K562 (cell line): Measurements from ENCODE around the gene CBFA2T2. TPM values are rescaled to one million over a fixed set of nuclear protein-coding genes. Genes with fewer than 3 reads are reported as not detected.

Experiments
- ATAC-seq: fragments of 200-7000 bp; cut with Tn5 transposase; 3 replicates; pipeline ENCODE4 v1.9.1; 2020; ENCODE audit warnings: moderate library complexity
- BruUV-seq: library from RNA; stranded (reverse); fragments of 400-500 nt; replicated peaks from 2 replicates; lab custom pipeline; 2021; lab: Mats Ljungman, UMichigan
- CTCF ChIA-PET: fragments of 300-600 bp; formaldehyde crosslinking; extraction: SDS; loops from one replicate; lab custom pipeline; 2021; ENCODE audit warnings: low intra/inter-chr PET ratio; lab: Yijun Ruan, JAX
- POLR2A ChIA-PET: fragments of 300-600, 350-650 bp; sonication (Branson Sonifier 250); formaldehyde crosslinking; extraction: SDS; loops from one replicate; lab custom pipeline; 2021; ENCODE audit warnings: antibody characterized with exemption, inconsistent platforms; lab: Yijun Ruan, JAX
- DNase-seq, 4 experiments: peaks; one replicate each; pipeline versions ENCODE4 v3.0.0 to v3.0.0-alpha.2; 2011 to 2018; ENCODE audit warnings: low spot score in 3 of 4, mixed read lengths in 3 of 4; ENCODE audit errors: extremely low read depth in 1 of 4
- FAIRE-seq: peaks from 2 replicates; lab custom pipeline; 2011; peaks lifted over from hg19 to GRCh38; lab: Jason Lieb, UNC
- H2AFZ ChIP-seq: 2 replicates; pipeline ENCODE4 v1.6.0; 2011; ENCODE audit warnings: low read depth, low read length, control low read depth, inconsistent platforms
- H3K27ac ChIP-seq: fragments of 200-600 bp; 3 replicates; pipeline ENCODE4 v1.8.0; 2011; ENCODE audit warnings: low read depth, mild to moderate bottlenecking, control low read depth, inconsistent platforms, low read length, moderate library complexity, mixed read lengths; ENCODE audit errors: extremely low read depth
- H3K27me3 ChIP-seq, 2 experiments: fragments of 300-600 bp in 1 of 2; 2 replicates in 1 of 2; 3 replicates in 1 of 2; pipeline versions ENCODE4 v1.6.0 to v1.8.0; 2011; ENCODE audit warnings: inconsistent platforms in 2 of 2, low read length in 2 of 2, mild to moderate bottlenecking in 1 of 2, mixed read lengths in 1 of 2, moderate library complexity in 1 of 2; ENCODE audit not compliant: control insufficient read depth in 2 of 2, insufficient read depth in 2 of 2
- H3K36me3 ChIP-seq: fragments of 300-600 bp; 3 replicates; pipeline ENCODE4 v1.8.0; 2011; ENCODE audit warnings: mild to moderate bottlenecking, low read length, inconsistent platforms; ENCODE audit not compliant: control insufficient read depth, insufficient read depth
- H3K4me1 ChIP-seq, 2 experiments: fragments of 200-600 bp in 1 of 2; replicated peaks in 1 of 2; 2 replicates in 1 of 2; 3 replicates in 1 of 2; pipeline versions ENCODE4 v1.5.1 to v1.8.0; 2011; ENCODE audit warnings: inconsistent platforms in 2 of 2, low read length in 2 of 2, mild to moderate bottlenecking in 1 of 2, mixed read lengths in 1 of 2, moderate library complexity in 1 of 2; ENCODE audit not compliant: control insufficient read depth in 2 of 2, insufficient read depth in 2 of 2
- H3K4me2 ChIP-seq: 2 replicates; pipeline ENCODE4 v1.6.1; 2011; ENCODE audit warnings: low read length, control low read depth, inconsistent platforms, mixed read lengths; ENCODE audit not compliant: insufficient read depth
- H3K4me3 ChIP-seq: fragments of 200-600 bp; sonication (generic), shearing (Covaris generic); 2 replicates; pipeline ENCODE4 v1.5.1; 2016; ENCODE audit warnings: control low read depth, inconsistent platforms
- H3K79me2 ChIP-seq: fragments of 200-600 bp; 3 replicates; pipeline ENCODE4 v1.8.0; 2011; ENCODE audit warnings: low read length, inconsistent platforms; ENCODE audit not compliant: control insufficient read depth, insufficient read depth
- H3K9ac ChIP-seq, 2 experiments: 2 replicates each; pipeline versions ENCODE4 v1.6.0 to v1.6.1; 2011; ENCODE audit warnings: low read depth in 2 of 2, low read length in 2 of 2, control low read depth in 1 of 2, inconsistent platforms in 1 of 2, mild to moderate bottlenecking in 1 of 2, mixed read lengths in 1 of 2; ENCODE audit not compliant: insufficient read depth in 1 of 2
- H3K9me1 ChIP-seq: one replicate; pipeline ENCODE4 v1.6.0; 2011; ENCODE audit warnings: inconsistent platforms, mild to moderate bottlenecking, low read length, moderate library complexity; ENCODE audit not compliant: control insufficient read depth, insufficient read depth
- H3K9me3 ChIP-seq: replicated peaks from 2 replicates; pipeline ENCODE4 v1.5.1; 2011; ENCODE audit warnings: low read depth, low read length, inconsistent platforms; ENCODE audit not compliant: control insufficient read depth, insufficient read depth
- H4K20me1 ChIP-seq: replicated peaks from 2 replicates; pipeline ENCODE4 v1.6.1; 2011; ENCODE audit warnings: low read length, inconsistent platforms, mixed read lengths; ENCODE audit not compliant: control insufficient read depth, insufficient read depth
- DACH1 ChIP-seq: fragments of 450-650 bp; IDR thresholded peaks from 2 replicates; pipeline ENCODE4 v1.6.1; 2018; ENCODE audit not compliant: partially characterized antibody
- E2F1 ChIP-seq: sonication (generic); formaldehyde crosslinking; IDR thresholded peaks from 2 replicates; pipeline ENCODE4 v1.8.1; 2023; ENCODE audit warnings: mild to moderate bottlenecking, missing genetic modification reagents, moderate library complexity
- MGA ChIP-seq: fragments of 450-650 bp; IDR thresholded peaks from 2 replicates; pipeline ENCODE4 v1.6.1; 2016; ENCODE audit warnings: mild to moderate bottlenecking, moderate library complexity
- TAF1 ChIP-seq: IDR thresholded peaks from 2 replicates; pipeline ENCODE4 v1.6.1; 2011; ENCODE audit warnings: mild to moderate bottlenecking, low read length, moderate library complexity; ENCODE audit not compliant: insufficient read depth, control insufficient read depth, severe bottlenecking; ENCODE audit errors: extremely low read depth
- ZNF41 ChIP-seq: fragments of 250-450 bp; sonication (Bioruptor Pico); conservative IDR thresholded peaks from 2 replicates; pipeline ENCODE4 v1.4.0; 2020; ENCODE audit warnings: mild to moderate bottlenecking
- ZNF830 ChIP-seq: fragments of 250-450 bp; sonication (Bioruptor Pico); IDR thresholded peaks from 2 replicates; pipeline ENCODE4 v1.5.0; 2021; ENCODE audit warnings: mild to moderate bottlenecking
- WGBS: fragments of 100-300 bp; shearing (Covaris generic); methylation state at CpG from one replicate; pipeline ENCODE4 v1.1.6; 2016; ENCODE audit warnings: low coverage, mixed read lengths; ENCODE audit not compliant: insufficient coverage; ENCODE audit errors: missing lambda C conversion rate; 5-methylcytosine and 5-hydroxymethylcytosine counted together
- in situ Hi-C: fragments of 300-500 bp; cut with MboI; formaldehyde crosslinking; loops from 4 replicates; pipeline ENCODE4 v1.15.0; 2018; ENCODE audit warnings: inconsistent platforms, mixed read lengths
- intact Hi-C: fragments of 100-400 bp; cut with micrococcal nuclease; formaldehyde crosslinking; loops from 2 replicates; pipeline ENCODE4 v1.14.2; 2022
- polyA plus RNA-seq, 8 experiments: library from polyadenylated mRNA; depleted of rRNA in 4 of 8; stranded (reverse) in 5 of 8; unstranded in 3 of 8; fragments of >200 nt; fragmentation: Nextera tagmentation in 2 of 8; fragmentation: Illumina TruSeq in 1 of 8; extraction: Ambion mirVana in 2 of 8; extraction: Trizol in 1 of 8; gene quantifications; 2 replicates each; pipeline versions ENCODE4 v1.2.1 to v1.2.3, GENCODE V29; 2011 to 2014; ENCODE audit warnings: inconsistent platforms in 1 of 8, missing spikeins in 1 of 8
- total RNA-seq, 7 experiments: library from RNA; depleted of rRNA in 6 of 7; stranded (reverse); fragments of >200 nt in 6 of 7; fragmentation: Illumina TruSeq in 2 of 7; extraction: Trizol in 2 of 7; gene quantifications; 2 replicates each; pipeline versions ENCODE4 v1.2.1 to v1.2.3, GENCODE V29; 2011 to 2021; ENCODE audit warnings: low replicate concordance in 1 of 7

The CBFA2T2 gene
- total and polyA plus RNA-seq, 9 of the 15 experiments (the other 6 are each of a cell fraction or from before 2014, with no cell fraction given), result 0.27 to 9.6 (median 5.8) TPM

- H3K79me2 ChIP-seq, result peaks cover 17% of the 10 kb centered on the region
- H3K9me3 ChIP-seq, result no peaks in the 10 kb centered on the region
- H3K9me1 ChIP-seq, result no peaks in the 10 kb centered on the region
- H3K27ac ChIP-seq, result no peak overlapping the region
- ATAC-seq (no peak), DNase-seq (no peak)
- no peak overlapping the region for H3K4me2 ChIP-seq
- CTCF ChIA-PET, result no interaction called here
- in situ Hi-C loops, result no loop called here
- no peak overlapping the region; a peak in 1 of 4 replicates for H3K9ac ChIP-seq
- intact Hi-C loops, result no loop called here
- H3K36me3 ChIP-seq, result no peaks in the 10 kb centered on the region
- no peak for TF ChIP-seq TAF1
- no peak for TF ChIP-seq E2F1 (CRISPR knock-in tag)
- TF ChIP-seq DACH1, result no peak
- no peak for TF ChIP-seq ZNF830 (CRISPR knock-in tag)
- no peak for TF ChIP-seq MGA
- no peak for TF ChIP-seq ZNF41
- TF ChIP-seq, all 486 proteins: peak for 0
- POLR2A ChIA-PET, result interaction anchor here (1.9 kb wide), 1 partner anchor 12 kb away, joined by 6 read pairs; no protein-coding TSS in a partner anchor
- WGBS, result 92% methylated on average over 10 of the region's 10 CpGs
- Histone ChIP-seq H3K27me3 (no peaks in the 10 kb centered on the region), H2AFZ (no peak overlapping the region), H3K4me3 (no peak overlapping the region), H4K20me1 (no peaks in the 10 kb centered on the region), H3K4me1 (peaks cover 2 to 22% of the 10 kb centered on the region in 2 experiments; a peak in 4 of 5 replicates)
- no peak for FAIRE-seq
- no TSS peak for BruUV-seq
These were observed 1.7 kb upstream of the CBFA2T2 start for GRCh38 chr20:33488201-33488600.
